ENCODE data around the gene SLC39A2. TPM values are rescaled to one million over a fixed set of nuclear protein-coding genes. Genes with fewer than 3 reads are reported as not detected.

Gene SLC39A2
- total RNA-seq, 1 experiment from 2014 or later: 0.88 TPM

- intact Hi-C loops (cut with micrococcal nuclease; ENCODE audit: unreplicated experiment): no loop called here
These were observed 23.6 kb downstream of the SLC39A2 start for GRCh38 chr14:21022686-21023085.

GRCh38 chr14:21023174-21023573 is 24.1 kb downstream of the SLC39A2 start:
- no peaks in the 10 kb centered on the region for H3K27me3 ChIP-seq (replicated peaks; ENCODE audit: control insufficient read depth, insufficient read depth, low read length)
- H3K36me3 ChIP-seq (ENCODE audit: control insufficient read depth, insufficient read depth, low read length): no peaks in the 10 kb centered on the region
- Mint-ChIP-seq H3K4me1 (ENCODE audit: low read depth, unreplicated experiment) (peaks cover 18% of the 10 kb centered on the region), H3K9me3 (ENCODE audit: unreplicated experiment) (no peaks in the 10 kb centered on the region), H3K4me3 (ENCODE audit: unreplicated experiment) (peak overlapping the region; percentile 28), H3K27ac (ENCODE audit: unreplicated experiment) (no peak overlapping the region), H3K36me3 (ENCODE audit: insufficient read depth, unreplicated experiment) (no peaks in the 10 kb centered on the region), H3K27me3 (ENCODE audit: insufficient read depth, unreplicated experiment) (no peaks in the 10 kb centered on the region)
- H3K4me3 ChIP-seq (ENCODE audit: low read depth, low read length): no peak overlapping the region
- peaks cover 15% of the 10 kb centered on the region for H3K4me1 ChIP-seq
- H3K9me3 ChIP-seq: no peaks in the 10 kb centered on the region
- POLR2A ChIA-PET: no interaction called here
- no peak for TF ChIP-seq CTCF (IDR thresholded peaks at IDR 0.05; ENCODE audit: insufficient read depth in 1 of 2, low read depth in 1 of 2, low read length in 1 of 2, severe bottlenecking in 1 of 2, unreplicated experiment in 1 of 2)
- CTCF ChIA-PET: interaction anchor here (2.0 kb wide), 1 partner anchor 8 kb away, joined by 13 read pairs; no protein-coding TSS in a partner anchor
- BruUV-seq (replicated peaks): no TSS peak
- intact Hi-C loops (cut with micrococcal nuclease; ENCODE audit: unreplicated experiment): no loop called here
- DNase-seq: no peak

More at GRCh38 chr14:21022686-21023085, 23.6 kb downstream of the SLC39A2 start:
- Histone ChIP-seq H3K4me1 (peaks cover 15% of the 10 kb centered on the region), H3K9me3 (no peaks in the 10 kb centered on the region), H3K27me3 (replicated peaks; ENCODE audit: control insufficient read depth, insufficient read depth, low read length) (no peaks in the 10 kb centered on the region), H3K4me3 (ENCODE audit: low read depth, low read length) (no peak overlapping the region), H3K36me3 (ENCODE audit: control insufficient read depth, insufficient read depth, low read length) (no peaks in the 10 kb centered on the region)
- POLR2A ChIA-PET: no interaction called here
- H3K27ac Mint-ChIP-seq (ENCODE audit: unreplicated experiment): no peak overlapping the region
- BruUV-seq (replicated peaks): no TSS peak
- no peak for DNase-seq
- peaks cover 18% of the 10 kb centered on the region for H3K4me1 Mint-ChIP-seq (ENCODE audit: low read depth, unreplicated experiment)
- CTCF ChIA-PET: no interaction called here
- H3K27me3 Mint-ChIP-seq (ENCODE audit: insufficient read depth, unreplicated experiment): no peaks in the 10 kb centered on the region
- peaks cover 1% of the 10 kb centered on the region for H3K36me3 Mint-ChIP-seq (ENCODE audit: insufficient read depth, unreplicated experiment)
- no peaks in the 10 kb centered on the region for H3K9me3 Mint-ChIP-seq (ENCODE audit: unreplicated experiment)
- TF ChIP-seq CTCF (IDR thresholded peaks at IDR 0.05; ENCODE audit: insufficient read depth in 1 of 2, low read depth in 1 of 2, low read length in 1 of 2, severe bottlenecking in 1 of 2, unreplicated experiment in 1 of 2): no peak
- peak overlapping the region; percentile 28 for H3K4me3 Mint-ChIP-seq (ENCODE audit: unreplicated experiment)

GRCh38 chr14:21023817-21024584 is 24.9 kb downstream of the SLC39A2 start:
- Histone ChIP-seq H3K27me3 (replicated peaks; ENCODE audit: control insufficient read depth, insufficient read depth, low read length) (no peaks in the 10 kb centered on the region), H3K9me3 (no peaks in the 10 kb centered on the region), H3K36me3 (ENCODE audit: control insufficient read depth, insufficient read depth, low read length) (no peaks in the 10 kb centered on the region), H3K4me1 (peaks cover 15% of the 10 kb centered on the region), H3K4me3 (ENCODE audit: low read depth, low read length) (peak overlapping the region; percentile 73)
- DNase-seq: peak in 1 of 2 experiments; percentile 10
- CTCF ChIA-PET: interaction anchor here (0.8 to 2.0 kb wide), 2 partner anchors 9 to 52 kb away, joined by 5 to 13 read pairs; no protein-coding TSS in a partner anchor
- POLR2A ChIA-PET: no interaction called here
- BruUV-seq (replicated peaks): no TSS peak
- peak overlapping the region; percentile 72 for H3K4me3 Mint-ChIP-seq (ENCODE audit: unreplicated experiment)
- intact Hi-C loops (cut with micrococcal nuclease; ENCODE audit: unreplicated experiment): loop anchor here (1.0 kb wide), 1 partner anchor 14 kb away; no protein-coding TSS in a partner anchor
- no peaks in the 10 kb centered on the region for H3K27me3 Mint-ChIP-seq (ENCODE audit: insufficient read depth, unreplicated experiment)
- H3K36me3 Mint-ChIP-seq (ENCODE audit: insufficient read depth, unreplicated experiment): no peaks in the 10 kb centered on the region
- peak overlapping the region; percentile 73 for H3K27ac Mint-ChIP-seq (ENCODE audit: unreplicated experiment)
- H3K9me3 Mint-ChIP-seq (ENCODE audit: unreplicated experiment): no peaks in the 10 kb centered on the region
- peaks cover 18% of the 10 kb centered on the region for H3K4me1 Mint-ChIP-seq (ENCODE audit: low read depth, unreplicated experiment)
- no peak for TF ChIP-seq CTCF (IDR thresholded peaks at IDR 0.05; ENCODE audit: insufficient read depth in 1 of 2, low read depth in 1 of 2, low read length in 1 of 2, severe bottlenecking in 1 of 2, unreplicated experiment in 1 of 2)

Measured in Caco-2 (cell line).